Activated CD4-positive, alpha-beta T cell treated with anti-CD3 and anti-CD28 coated beads, Interleukin-2, amount 10 ng/mL, durations not matched to agents 7 days and 5 days (primary cell): Measurements from ENCODE around the gene TCF3. TPM values are rescaled to one million over a fixed set of nuclear protein-coding genes. Genes with fewer than 3 reads are reported as not detected.
"Not testable (repeated sequence)": the region's sequence is repeated elsewhere in the genome, so short reads cannot be mapped to it uniquely, and the experiment has no call there.

Experiments
- CTCF ChIA-PET: fragments of 350-600 bp; sonication (Branson Sonifier 250); formaldehyde crosslinking; loops from one replicate; lab custom pipeline; 2021; ENCODE audit warnings: antibody characterized with exemption; lab: Charles Lee
- POLR2A ChIA-PET: fragments of 350-600 bp; sonication (Branson Sonifier 250); formaldehyde crosslinking; loops from one replicate; lab custom pipeline; 2021; ENCODE audit warnings: antibody characterized with exemption; lab: Charles Lee
- DNase-seq: peaks from one replicate; pipeline ENCODE4 v3.0.0-alpha.2; 2020
- H3K27ac Mint-ChIP-seq: one replicate; pipeline ENCODE4 v1.8.0; 2021; ENCODE audit warnings: mild to moderate bottlenecking, moderate library complexity, mixed read lengths
- H3K27me3 Mint-ChIP-seq: one replicate; pipeline ENCODE4 v1.8.0; 2021; ENCODE audit warnings: mixed read lengths
- H3K36me3 Mint-ChIP-seq: one replicate; pipeline ENCODE4 v1.8.0; 2021; ENCODE audit warnings: low read depth, mixed read lengths
- H3K4me1 Mint-ChIP-seq: one replicate; pipeline ENCODE4 v1.8.0; 2021; ENCODE audit warnings: mixed read lengths
- H3K4me3 Mint-ChIP-seq: one replicate; pipeline ENCODE4 v1.8.0; 2021; ENCODE audit warnings: mild to moderate bottlenecking, moderate library complexity, mixed read lengths
- H3K9me3 Mint-ChIP-seq: one replicate; pipeline ENCODE4 v1.8.0; 2021; ENCODE audit warnings: mixed read lengths
- total RNA-seq, 2 experiments: library from RNA; stranded (reverse); gene quantifications; one replicate each; pipeline ENCODE4 v1.2.3, GENCODE V29; 2021

Gene TCF3
- 10 to 100 TPM; 84.5 to 85.9 TPM for total RNA-seq

DNA sequence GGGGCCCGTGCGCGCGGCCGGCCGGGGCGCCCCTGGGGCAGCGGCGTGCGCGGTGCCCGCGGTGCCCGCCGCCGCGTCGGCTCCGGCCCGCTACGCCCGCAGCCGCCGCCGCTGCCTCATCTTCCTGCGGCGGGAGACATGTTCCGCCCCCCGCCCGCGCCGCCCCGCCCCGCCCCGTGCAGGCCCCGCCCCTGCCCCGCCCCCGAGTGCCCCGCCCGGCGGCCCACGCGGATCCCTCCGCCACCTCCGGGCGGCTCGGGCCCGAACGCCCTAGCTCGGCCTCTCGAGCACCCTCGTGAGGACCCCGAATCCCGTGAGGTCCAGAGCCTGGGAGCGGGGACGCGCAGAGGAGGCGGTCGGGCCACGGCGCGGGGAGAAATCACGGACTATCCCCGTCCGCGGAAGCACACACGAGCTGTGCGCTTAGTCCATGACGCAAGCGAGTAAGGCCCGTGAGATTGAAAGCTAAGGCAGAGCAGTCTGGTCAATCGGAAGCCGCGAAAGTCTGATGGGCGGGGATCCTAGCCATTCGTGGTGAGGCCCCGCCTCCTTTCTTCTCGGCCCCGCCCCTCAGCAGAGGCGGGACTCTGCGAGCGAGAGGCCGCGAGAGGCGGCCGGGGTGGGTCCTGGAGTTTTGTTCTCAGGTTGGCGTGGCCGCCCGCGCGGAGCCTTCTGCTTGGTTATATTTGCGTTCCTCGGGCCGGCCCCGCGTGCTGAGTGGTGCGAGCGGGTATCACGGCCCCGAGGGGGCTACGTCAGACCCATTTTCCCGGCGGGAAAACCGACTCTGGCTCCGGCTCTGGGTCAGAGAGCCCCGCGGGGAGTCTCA is at the start of gene TCF3:
Gene TCF3, minus strand, starts transcription at position 145 of the 829 bp plus-strand sequence. CDS start 2,367 bp downstream, outside the sequence.
- peak within 1 kb of the TSS; percentile 74 for H3K4me3 Mint-ChIP-seq

GRCh38 chr19:1700733-1701663 is 48.6 kb upstream of the TCF3 start:
- ChIA-PET CTCF (no interaction called here), POLR2A (no interaction called here)
- DNase-seq, result no peak
- Mint-ChIP-seq H3K36me3 (no peaks in the 10 kb centered on the region), H3K9me3 (peaks cover 4% of the 10 kb centered on the region), H3K4me3 (no peak overlapping the region), H3K27ac (no peak overlapping the region), H3K27me3 (peaks cover 18% of the 10 kb centered on the region), H3K4me1 (peaks cover 9% of the 10 kb centered on the region)

More for the DNA sequence above, at the start of gene TCF3:
- CTCF ChIA-PET, result interaction anchor here (0.9 kb wide), 1 partner anchor 34 kb away, joined by 4 read pairs; no protein-coding TSS in a partner anchor
- POLR2A ChIA-PET, result no interaction called here
- Mint-ChIP-seq H3K4me1 (peaks cover 22% of the 10 kb centered on the region), H3K27me3 (no peaks in the 10 kb centered on the region), H3K27ac (peak within 1 kb of the TSS; percentile 88), H3K36me3 (peaks cover 5% of the 10 kb centered on the region), H3K9me3 (no peaks in the 10 kb centered on the region)
- DNase-seq, result peak; percentile 98

GRCh38 chr19:1699998-1700732 is 47.8 kb upstream of the TCF3 start:
- peaks cover 9% of the 10 kb centered on the region for H3K4me1 Mint-ChIP-seq
- H3K27ac Mint-ChIP-seq, result no peak overlapping the region
- peaks cover 2% of the 10 kb centered on the region for H3K36me3 Mint-ChIP-seq
- ChIA-PET POLR2A (no interaction called here), CTCF (no interaction called here)
- peaks cover 18% of the 10 kb centered on the region for H3K27me3 Mint-ChIP-seq
- H3K4me3 Mint-ChIP-seq, result no peak overlapping the region
- peaks cover 8% of the 10 kb centered on the region for H3K9me3 Mint-ChIP-seq
- DNase-seq, result no peak

DNA sequence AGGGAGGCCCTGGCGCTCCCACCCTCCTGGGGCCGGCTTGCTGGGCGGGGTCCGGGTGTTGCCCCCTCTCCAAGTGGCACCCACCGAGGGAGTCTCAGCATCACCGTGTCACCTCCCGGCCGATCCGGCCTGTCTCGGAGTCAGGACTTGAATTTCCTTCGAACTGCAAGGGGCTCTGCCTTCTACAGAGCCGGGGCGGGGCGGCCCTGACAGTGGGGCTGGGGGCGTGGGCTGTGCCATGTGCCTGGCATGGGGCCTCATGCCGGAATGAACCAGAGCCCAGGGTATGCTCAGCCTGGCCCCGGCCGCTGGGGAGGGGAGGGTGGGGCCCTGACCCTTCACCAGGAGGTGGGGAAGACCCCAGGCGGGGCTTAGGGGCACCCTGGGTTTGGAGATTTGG is 47.0 kb upstream of the TCF3 start:
- Mint-ChIP-seq H3K9me3 (peaks cover 11% of the 10 kb centered on the region), H3K4me3 (no peak overlapping the region), H3K36me3 (peaks cover 2% of the 10 kb centered on the region), H3K27ac (no peak overlapping the region), H3K4me1 (peaks cover 9% of the 10 kb centered on the region), H3K27me3 (peaks cover 19% of the 10 kb centered on the region)
- POLR2A ChIA-PET, result no interaction called here
- CTCF ChIA-PET, result no interaction called here
- DNase-seq, result no peak

- Mint-ChIP-seq H3K27me3 (peaks cover 20% of the 10 kb centered on the region), H3K4me3 (no peak overlapping the region), H3K4me1 (peaks cover 9% of the 10 kb centered on the region), H3K27ac (no peak overlapping the region), H3K36me3 (peaks cover 2% of the 10 kb centered on the region), H3K9me3 (peaks cover 10% of the 10 kb centered on the region)
- POLR2A ChIA-PET, result no interaction called here
- no peak for DNase-seq
- CTCF ChIA-PET, result no interaction called here
These were observed 46.2 kb upstream of the TCF3 start for GRCh38 chr19:1698636-1699035.

GRCh38 chr19:1695481-1695880 is 43.1 kb upstream of the TCF3 start:
- H3K27ac Mint-ChIP-seq, result peak overlapping the region; percentile 25
- CTCF ChIA-PET, result interaction anchor here (0.6 kb wide), 1 partner anchor 1028 kb away, joined by 3 read pairs; no protein-coding TSS in a partner anchor
- DNase-seq, H3K36me3 Mint-ChIP-seq, H3K9me3 Mint-ChIP-seq, H3K4me1 Mint-ChIP-seq, POLR2A ChIA-PET, H3K4me3 Mint-ChIP-seq: not testable (repeated sequence)
- H3K27me3 Mint-ChIP-seq, result peaks cover 11% of the 10 kb centered on the region

DNA sequence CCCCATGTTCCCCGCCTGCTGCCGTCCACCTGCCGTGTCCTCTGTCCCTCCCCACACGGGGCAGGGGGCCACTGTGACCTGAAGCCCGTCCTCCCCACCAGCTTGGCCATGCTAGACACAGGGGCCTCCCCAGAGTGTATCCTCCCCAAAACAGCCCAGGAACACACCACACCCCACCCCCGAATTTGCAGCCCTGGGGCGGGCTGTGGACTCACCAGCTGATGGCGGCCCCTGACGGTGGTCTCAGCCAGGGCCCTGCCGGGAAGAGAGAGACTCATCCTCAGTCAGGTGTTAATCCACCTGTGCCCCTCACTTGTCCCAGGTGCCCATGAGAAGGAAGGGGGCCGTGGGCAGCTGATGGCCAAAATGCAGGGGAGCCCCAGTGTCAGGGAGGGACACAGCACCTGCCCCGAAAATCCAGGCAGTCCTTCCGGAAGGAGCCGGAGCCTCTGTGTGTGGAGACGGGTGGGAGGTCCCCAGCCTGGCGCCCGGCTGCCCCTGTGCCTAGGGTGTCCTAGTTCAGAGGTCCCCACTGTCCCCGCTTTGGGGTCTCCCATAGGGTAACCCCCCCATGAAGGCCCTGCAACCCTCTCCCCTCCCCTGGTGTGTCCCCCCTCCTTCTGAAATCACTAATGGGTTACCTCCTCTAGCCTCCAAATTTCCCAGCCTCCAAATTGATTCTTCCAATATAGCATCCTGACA is 39.3 kb upstream of the TCF3 start:
- no peak overlapping the region for H3K4me3 Mint-ChIP-seq
- ChIA-PET CTCF (interaction anchor here (1.4 kb wide), 2 partner anchors 17 to 96 kb away, joined by 3 read pairs; no protein-coding TSS in a partner anchor), POLR2A (no interaction called here)
- no peak for DNase-seq
- no peaks in the 10 kb centered on the region for H3K4me1 Mint-ChIP-seq
- peaks cover 15% of the 10 kb centered on the region for H3K27me3 Mint-ChIP-seq
- H3K27ac Mint-ChIP-seq, result no peak overlapping the region
- peaks cover 10% of the 10 kb centered on the region for H3K9me3 Mint-ChIP-seq
- H3K36me3 Mint-ChIP-seq, result peaks cover 2% of the 10 kb centered on the region

DNA sequence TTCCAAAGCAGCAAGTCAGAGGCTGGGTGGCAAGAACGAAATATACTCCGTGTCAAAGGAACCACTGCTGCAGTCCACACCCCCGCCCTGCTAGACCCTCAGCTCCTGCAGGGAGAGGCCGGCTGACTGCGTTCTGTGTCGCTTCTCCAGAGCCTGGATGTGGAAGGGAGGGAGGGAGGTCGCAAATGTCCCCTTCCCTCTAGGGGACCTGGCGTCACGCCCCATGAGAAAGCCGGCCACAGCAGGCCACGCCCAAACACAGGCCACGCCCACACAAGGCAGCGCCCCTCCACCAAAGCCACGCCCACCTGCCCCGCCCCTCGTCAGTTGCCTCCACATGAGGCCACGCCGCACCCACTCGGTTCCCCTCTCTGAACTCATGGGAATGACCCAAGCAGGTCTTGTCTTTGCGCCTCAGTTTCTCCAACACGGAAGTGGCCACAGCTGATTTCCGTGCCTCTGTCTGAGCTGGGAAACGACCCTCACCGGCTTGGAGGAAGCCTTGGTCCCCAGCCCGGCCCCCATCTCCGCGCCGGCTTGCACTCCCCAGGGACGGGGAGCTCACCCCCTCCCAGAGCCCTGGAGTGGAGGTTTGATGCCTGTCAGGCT is 38.4 kb upstream of the TCF3 start:
- CTCF ChIA-PET, result interaction anchor here (0.6 to 1.4 kb wide), 3 partner anchors 18 to 242 kb away, joined by 3 to 5 read pairs (median 3); no protein-coding TSS in a partner anchor
- peaks cover 15% of the 10 kb centered on the region for H3K27me3 Mint-ChIP-seq

GRCh38 chr19:1685785-1686184 is 33.4 kb upstream of the TCF3 start:
- not testable (repeated sequence) for H3K4me1 Mint-ChIP-seq

More for the DNA sequence above, 38.4 kb upstream of the TCF3 start:
- no peak overlapping the region for H3K27ac Mint-ChIP-seq
- H3K4me1 Mint-ChIP-seq, result no peaks in the 10 kb centered on the region
- DNase-seq, result peak; percentile 46
- peaks cover 10% of the 10 kb centered on the region for H3K9me3 Mint-ChIP-seq
- no peak overlapping the region for H3K4me3 Mint-ChIP-seq
- peaks cover 2% of the 10 kb centered on the region for H3K36me3 Mint-ChIP-seq
- POLR2A ChIA-PET, result no interaction called here

GRCh38 chr19:1685046-1685445 is 32.6 kb upstream of the TCF3 start:
- H3K36me3 Mint-ChIP-seq, result no peaks in the 10 kb centered on the region
- no peak for DNase-seq
- H3K4me3 Mint-ChIP-seq, result no peak overlapping the region
- ChIA-PET POLR2A (no interaction called here), CTCF (no interaction called here)
- H3K4me1 Mint-ChIP-seq, result no peaks in the 10 kb centered on the region
- no peak overlapping the region for H3K27ac Mint-ChIP-seq
- no peaks in the 10 kb centered on the region for H3K9me3 Mint-ChIP-seq
- H3K27me3 Mint-ChIP-seq, result peaks cover 4% of the 10 kb centered on the region

More at GRCh38 chr19:1685785-1686184, 33.4 kb upstream of the TCF3 start:
- H3K36me3 Mint-ChIP-seq, H3K27ac Mint-ChIP-seq, CTCF ChIA-PET, H3K4me3 Mint-ChIP-seq, POLR2A ChIA-PET, H3K9me3 Mint-ChIP-seq, H3K27me3 Mint-ChIP-seq, DNase-seq: not testable (repeated sequence)

DNA sequence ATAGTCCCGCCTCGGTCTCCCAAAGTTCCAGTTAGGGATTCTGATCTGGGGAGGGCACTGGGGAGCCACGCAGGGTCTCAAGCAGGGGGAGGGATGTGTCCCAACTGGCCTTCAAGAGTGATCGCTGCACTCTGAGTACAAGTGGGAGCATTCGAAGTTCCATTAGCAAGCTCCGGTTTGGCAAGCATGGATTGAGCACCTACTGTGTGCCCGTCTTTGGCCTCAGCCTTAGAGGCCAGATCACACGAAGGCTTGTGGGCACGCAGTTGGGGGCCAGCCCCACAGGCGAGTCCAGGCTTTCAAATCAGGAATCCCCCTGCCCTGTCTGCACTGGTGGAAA is 32.1 kb upstream of the TCF3 start:
- CTCF ChIA-PET, result no interaction called here
- Mint-ChIP-seq H3K4me3 (no peak overlapping the region), H3K27me3 (peaks cover 4% of the 10 kb centered on the region), H3K4me1 (no peaks in the 10 kb centered on the region), H3K36me3 (no peaks in the 10 kb centered on the region), H3K27ac (no peak overlapping the region), H3K9me3 (no peaks in the 10 kb centered on the region)
- DNase-seq, result no peak
- POLR2A ChIA-PET, result no interaction called here
